Kidney (tissue), 14 donors: ENCODE data around the gene LINGO1. TPM values are rescaled to one million over a fixed set of nuclear protein-coding genes. Genes with fewer than 3 reads are reported as not detected.

ENCODE experiments used
- DNase-seq, 5 donors: peaks; one replicate each; pipeline ENCODE4 v3.0.0-alpha.2; 2013 to 2020
- FAIRE-seq: peaks from 2 replicates; lab custom pipeline; 2012; peaks lifted over from hg19 to GRCh38; lab: Jason Lieb, UNC
- H3K27ac ChIP-seq, 2 donors: one replicate each; pipeline ENCODE4 v1.7.0; 2013; ENCODE audit warnings: low read depth in 2 of 2, low read length in 2 of 2, inconsistent platforms in 1 of 2
- H3K27me3 ChIP-seq: one replicate; pipeline ENCODE4 v1.7.1; 2013; ENCODE audit warnings: low read length, inconsistent platforms; ENCODE audit not compliant: control insufficient read depth, insufficient read depth
- H3K36me3 ChIP-seq, 3 donors: one replicate each; pipeline versions ENCODE4 v1.7.0 to v1.7.1; 2013; ENCODE audit warnings: low read length in 3 of 3, control low read depth in 1 of 3, inconsistent platforms in 1 of 3; ENCODE audit not compliant: insufficient read depth in 3 of 3, control insufficient read depth in 2 of 3
- H3K4me1 ChIP-seq, 3 donors: one replicate each; pipeline versions ENCODE4 v1.7.0 to v1.7.1; 2013; ENCODE audit warnings: low read length in 3 of 3, inconsistent platforms in 1 of 3, low read depth in 1 of 3; ENCODE audit not compliant: control insufficient read depth in 2 of 3, insufficient read depth in 2 of 3
- H3K4me3 ChIP-seq, 3 donors: one replicate each; pipeline versions ENCODE4 v1.7.0 to v1.8.1; 2013; ENCODE audit warnings: low read length in 3 of 3, control low read depth in 1 of 3, inconsistent platforms in 1 of 3
- H3K9ac ChIP-seq, 3 donors: one replicate each; pipeline versions ENCODE4 v1.7.0 to v1.7.1; 2013; ENCODE audit warnings: low read length in 3 of 3, control low read depth in 1 of 3, inconsistent platforms in 1 of 3
- H3K9me3 ChIP-seq, 3 donors: one replicate each; pipeline versions ENCODE4 v1.7.0 to v1.7.1; 2013; ENCODE audit warnings: low read length in 3 of 3, control low read depth in 1 of 3, inconsistent platforms in 1 of 3; ENCODE audit not compliant: control insufficient read depth in 2 of 3, insufficient read depth in 1 of 3
- CTCF ChIP-seq: IDR thresholded peaks from 3 replicates; pipeline ENCODE4 v1.5.1; 2012; ENCODE audit warnings: mild to moderate bottlenecking, moderate library complexity, borderline replicate concordance; ENCODE audit not compliant: insufficient read depth; ENCODE audit errors: extremely low read depth
- intact Hi-C: fragments of 100-400 bp; cut with DNase I; formaldehyde crosslinking; loops from one replicate; pipeline ENCODE4 v1.11.1; 2022
- polyA plus RNA-seq: library from polyadenylated mRNA; stranded (reverse); fragments of 350-450 nt; fragmentation: Illumina TruSeq; extraction: RNeasy Lipid Tissue Mini Kit (QIAGEN cat#74804); gene quantifications from one replicate; pipeline ENCODE4 v1.2.3, GENCODE V29; 2014; ENCODE audit warnings: low read depth, low replicate concordance; ENCODE audit not compliant: insufficient read depth
- total RNA-seq: library from RNA; stranded (reverse); fragmentation: NEBNext Ultra II Directional; extraction: Animal tissue kit (Norgen Biotek cat#: 25700); gene quantifications from one replicate; pipeline ENCODE4 v1.2.1, GENCODE V29; 2021
- donor health status: control.
- donor health status: control.
- donor health status: control.
- donor health status: control.
- donor health status: control.
- donor health status: DM: yes; HTN: yes; CAD: no.
- donor health status: Normal renal cell carcinoma (clear cell type).

The LINGO1 gene
- total and polyA plus RNA-seq, 2 donors from 2014 or later: 3.9 to 6.8 TPM

- peak in 2 of 5 donors; percentile 65 to 76 for DNase-seq
- H3K4me1 ChIP-seq: no peaks in the 10 kb centered on the region
- no peaks in the 10 kb centered on the region for H3K36me3 ChIP-seq
- no peak overlapping the region for H3K9ac ChIP-seq
- no peak for FAIRE-seq
- no peak for TF ChIP-seq CTCF
- H3K4me3 ChIP-seq: no peak overlapping the region
- H3K9me3 ChIP-seq: no peaks in the 10 kb centered on the region
- intact Hi-C loops: no loop called here
- H3K27me3 ChIP-seq: no peaks in the 10 kb centered on the region
- H3K27ac ChIP-seq: no peak overlapping the region
Observed at GRCh38 chr15:77581896-77582569, 50.7 kb downstream of the LINGO1 start.

DNA sequence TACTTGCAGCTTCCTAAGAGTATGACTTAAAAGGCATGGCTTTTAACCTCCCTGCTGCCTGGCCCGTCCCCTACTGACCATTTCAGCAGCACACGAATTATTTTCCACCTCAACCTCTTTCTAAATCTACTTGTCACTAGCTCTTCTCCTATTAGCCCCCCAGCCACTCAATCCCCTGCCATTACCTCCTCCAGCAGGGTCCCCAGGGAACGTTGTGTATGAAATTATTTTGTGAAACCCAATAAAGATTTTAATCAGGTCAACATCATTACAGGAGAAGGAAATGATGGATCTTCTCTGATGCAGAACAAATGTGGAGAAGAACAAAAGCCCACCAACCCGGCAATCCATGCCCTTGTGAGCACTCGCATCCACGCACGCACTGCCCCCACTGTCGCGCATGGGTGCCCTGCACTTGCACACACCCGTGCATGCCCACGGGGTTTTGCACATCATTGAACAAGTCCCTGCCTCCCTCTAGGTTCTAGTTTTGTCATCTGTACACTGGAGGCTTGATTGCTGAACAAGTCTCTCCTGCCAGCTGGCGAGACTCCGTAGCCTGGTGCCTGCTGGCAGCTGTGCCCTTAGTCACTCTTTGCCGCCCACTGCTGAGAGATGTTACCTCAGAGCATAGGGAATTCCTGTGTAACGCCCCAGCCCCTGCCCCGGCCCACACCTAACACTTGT is 51.6 kb downstream of the LINGO1 start:
- DNase-seq: peak; percentile 48 to 80 (median 61)

DNA sequence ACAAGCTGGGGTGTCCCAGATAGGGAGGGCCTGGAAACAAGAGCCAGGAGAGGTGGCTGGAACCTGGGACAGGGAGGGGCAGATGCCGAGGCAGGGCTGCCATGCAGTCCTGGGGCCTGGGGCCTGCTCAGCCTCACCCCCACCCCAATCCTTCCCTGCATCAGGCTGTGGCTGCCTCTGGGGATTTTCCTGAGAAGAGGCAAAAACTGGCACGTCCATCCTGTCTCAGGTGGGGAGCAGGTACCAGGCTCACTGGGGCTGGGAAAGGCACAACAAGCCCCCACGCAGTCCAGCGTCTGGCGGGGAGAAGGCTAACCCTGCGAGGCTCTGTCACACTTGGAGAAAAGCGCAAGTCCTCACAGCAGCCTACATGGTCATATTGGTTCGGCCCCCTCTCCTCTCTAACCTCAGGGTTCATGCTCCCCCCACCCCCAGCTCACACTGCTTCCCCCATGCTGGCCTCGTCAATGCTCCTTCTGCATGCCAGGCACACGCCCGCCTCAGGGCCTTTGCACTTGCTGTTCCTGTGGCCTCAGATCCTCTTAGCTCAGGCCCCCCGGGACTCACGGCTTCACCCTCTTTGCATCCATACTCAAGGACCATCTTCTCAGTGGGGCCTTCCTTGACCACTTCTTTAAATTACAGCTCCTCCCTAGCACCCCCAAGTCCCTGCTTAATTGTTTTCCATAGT is 53.1 kb downstream of the LINGO1 start:
- FAIRE-seq: no peak
- H3K9me3 ChIP-seq: no peaks in the 10 kb centered on the region
- peak in 1 of 5 donors; percentile 52 for DNase-seq
- intact Hi-C loops: no loop called here
- no peaks in the 10 kb centered on the region for H3K27me3 ChIP-seq
- no peaks in the 10 kb centered on the region for H3K36me3 ChIP-seq
- no peaks in the 10 kb centered on the region for H3K4me1 ChIP-seq
- H3K27ac ChIP-seq: no peak overlapping the region
- H3K4me3 ChIP-seq: no peak overlapping the region
- no peak overlapping the region for H3K9ac ChIP-seq
- TF ChIP-seq CTCF: no peak

More for the DNA sequence above, 51.6 kb downstream of the LINGO1 start:
- no peaks in the 10 kb centered on the region for H3K36me3 ChIP-seq
- no peak overlapping the region for H3K4me3 ChIP-seq
- H3K9ac ChIP-seq: no peak overlapping the region
- no peaks in the 10 kb centered on the region for H3K27me3 ChIP-seq
- intact Hi-C loops: no loop called here
- H3K4me1 ChIP-seq: no peaks in the 10 kb centered on the region
- no peaks in the 10 kb centered on the region for H3K9me3 ChIP-seq
- no peak for TF ChIP-seq CTCF
- H3K27ac ChIP-seq: no peak overlapping the region
- no peak for FAIRE-seq
